ENCODE results near the gene ONECUT1. TPM values are rescaled to one million over a fixed set of nuclear protein-coding genes. Genes with fewer than 3 reads are reported as not detected.

The ONECUT1 gene
- total RNA-seq, 1 donor from 2014 or later: not detected

GRCh38 chr15:52765785-52766184, 24.4 kb downstream of the ONECUT1 start:
- TF ChIP-seq CTCF (IDR thresholded peaks at IDR 0.05): peak; percentile 33
- Mint-ChIP-seq H3K36me3 (ENCODE audit: unreplicated experiment) (no peaks in the 10 kb centered on the region), H3K4me1 (ENCODE audit: unreplicated experiment) (no peaks in the 10 kb centered on the region), H3K27me3 (ENCODE audit: unreplicated experiment) (peaks cover 57% of the 10 kb centered on the region), H3K4me3 (ENCODE audit: unreplicated experiment) (no peak overlapping the region), H3K9me3 (ENCODE audit: unreplicated experiment) (no peaks in the 10 kb centered on the region), H3K27ac (ENCODE audit: unreplicated experiment) (no peak overlapping the region)
- DNase-seq (ENCODE audit: extremely low spot score, unreplicated experiment): no peak

- H3K4me3 Mint-ChIP-seq (ENCODE audit: unreplicated experiment): no peak overlapping the region
- H3K27me3 Mint-ChIP-seq (ENCODE audit: unreplicated experiment): peaks cover 58% of the 10 kb centered on the region
- no peaks in the 10 kb centered on the region for H3K9me3 Mint-ChIP-seq (ENCODE audit: unreplicated experiment)
- H3K27ac Mint-ChIP-seq (ENCODE audit: unreplicated experiment): no peak overlapping the region
- no peak for DNase-seq (ENCODE audit: extremely low spot score, unreplicated experiment)
- H3K36me3 Mint-ChIP-seq (ENCODE audit: unreplicated experiment): no peaks in the 10 kb centered on the region
- TF ChIP-seq CTCF (IDR thresholded peaks at IDR 0.05): no peak
- no peaks in the 10 kb centered on the region for H3K4me1 Mint-ChIP-seq (ENCODE audit: unreplicated experiment)
Observed at GRCh38 chr15:52764731-52765130, 25.4 kb downstream of the ONECUT1 start.

- H3K9me3 Mint-ChIP-seq (ENCODE audit: unreplicated experiment): no peaks in the 10 kb centered on the region
- no peaks in the 10 kb centered on the region for H3K4me1 Mint-ChIP-seq (ENCODE audit: unreplicated experiment)
- H3K27ac Mint-ChIP-seq (ENCODE audit: unreplicated experiment): no peak overlapping the region
- no peak for TF ChIP-seq CTCF (IDR thresholded peaks at IDR 0.05)
- H3K27me3 Mint-ChIP-seq (ENCODE audit: unreplicated experiment): peaks cover 58% of the 10 kb centered on the region
- H3K4me3 Mint-ChIP-seq (ENCODE audit: unreplicated experiment): no peak overlapping the region
- no peaks in the 10 kb centered on the region for H3K36me3 Mint-ChIP-seq (ENCODE audit: unreplicated experiment)
- DNase-seq (ENCODE audit: extremely low spot score, unreplicated experiment): no peak
Observed at GRCh38 chr15:52762621-52763020, 27.5 kb downstream of the ONECUT1 start.

- no peak for TF ChIP-seq CTCF (IDR thresholded peaks at IDR 0.05)
- H3K9me3 Mint-ChIP-seq (ENCODE audit: unreplicated experiment): no peaks in the 10 kb centered on the region
- peaks cover 61% of the 10 kb centered on the region for H3K27me3 Mint-ChIP-seq (ENCODE audit: unreplicated experiment)
- no peak overlapping the region for H3K4me3 Mint-ChIP-seq (ENCODE audit: unreplicated experiment)
- H3K27ac Mint-ChIP-seq (ENCODE audit: unreplicated experiment): no peak overlapping the region
- no peak for DNase-seq (ENCODE audit: extremely low spot score, unreplicated experiment)
- H3K36me3 Mint-ChIP-seq (ENCODE audit: unreplicated experiment): no peaks in the 10 kb centered on the region
- H3K4me1 Mint-ChIP-seq (ENCODE audit: unreplicated experiment): no peaks in the 10 kb centered on the region
Observed at GRCh38 chr15:52760562-52760961, 29.6 kb downstream of the ONECUT1 start.

- TF ChIP-seq CTCF (IDR thresholded peaks at IDR 0.05): no peak
- H3K4me3 Mint-ChIP-seq (ENCODE audit: unreplicated experiment): no peak overlapping the region
- DNase-seq (ENCODE audit: extremely low spot score, unreplicated experiment): no peak
- H3K27me3 Mint-ChIP-seq (ENCODE audit: unreplicated experiment): peaks cover 62% of the 10 kb centered on the region
- H3K36me3 Mint-ChIP-seq (ENCODE audit: unreplicated experiment): no peaks in the 10 kb centered on the region
- H3K27ac Mint-ChIP-seq (ENCODE audit: unreplicated experiment): no peak overlapping the region
- no peaks in the 10 kb centered on the region for H3K9me3 Mint-ChIP-seq (ENCODE audit: unreplicated experiment)
- no peaks in the 10 kb centered on the region for H3K4me1 Mint-ChIP-seq (ENCODE audit: unreplicated experiment)
Observed at GRCh38 chr15:52759969-52760368, 30.2 kb downstream of the ONECUT1 start.
